CD4-positive, alpha-beta T cell treated with Interleukin-10 for 1 hour (primary cell): ENCODE measurements around the gene CES1.
"Not testable (repeated sequence)": the region's sequence is repeated elsewhere in the genome, so short reads cannot be mapped to it uniquely, and the experiment has no call there.

Experiments
- DNase-seq: peaks from one replicate; pipeline ENCODE4 v3.0.0-alpha.2; 2020

The CES1 gene

DNA sequence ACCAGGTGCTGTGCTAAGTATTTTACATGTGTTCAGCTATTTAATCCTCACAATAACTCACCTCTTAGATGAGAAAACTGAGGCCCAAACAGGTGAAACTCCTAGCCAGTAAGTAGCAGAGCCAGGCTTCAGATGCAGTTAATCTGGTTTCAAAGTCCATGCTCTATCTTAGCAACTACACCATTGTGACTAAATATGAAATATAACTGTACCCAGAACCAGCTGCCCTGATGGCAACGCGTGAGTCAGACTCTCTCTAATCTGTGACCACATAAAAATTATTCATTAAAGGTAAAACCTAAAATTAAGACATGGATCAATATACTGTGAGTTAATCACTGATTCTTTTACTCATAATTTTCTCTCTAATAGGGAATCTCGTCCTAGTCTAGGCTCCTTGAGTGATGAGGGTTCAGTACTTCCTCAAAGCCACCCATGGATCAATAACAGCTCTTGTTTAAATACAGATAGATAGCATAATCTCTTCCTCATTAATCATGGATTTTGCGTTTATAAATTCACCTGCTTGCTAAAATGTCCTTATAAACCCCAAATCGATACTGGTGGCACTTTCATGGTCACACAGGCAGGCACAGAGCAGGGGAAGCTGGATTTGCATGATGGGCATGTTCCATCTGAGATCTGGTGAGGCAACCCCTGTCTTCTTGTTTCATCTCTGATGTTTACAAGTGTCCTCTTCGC, 50.7 kb downstream of the CES1 start:
- DNase-seq: not testable (repeated sequence)

DNA sequence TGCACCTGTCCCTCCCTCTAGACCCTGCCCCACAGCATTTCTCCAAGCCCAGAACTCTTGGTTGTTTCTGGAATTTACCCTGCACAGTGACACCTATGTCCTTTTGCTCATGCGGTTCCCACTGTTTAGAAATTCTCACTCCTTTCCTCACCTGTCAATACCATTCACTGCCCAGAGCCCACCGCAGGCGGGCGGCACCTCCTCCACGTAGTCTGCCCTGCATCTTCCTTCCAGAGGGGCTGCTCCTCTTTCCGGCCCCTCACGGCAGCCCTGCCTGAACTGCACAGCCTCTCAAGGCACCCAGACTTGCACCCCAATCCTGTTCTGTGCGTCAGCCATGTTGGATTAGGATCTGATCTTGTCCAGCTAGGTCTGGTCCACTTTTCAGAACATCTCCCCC, 51.4 kb downstream of the CES1 start:
- not testable (repeated sequence) for DNase-seq

GRCh38 chr16:55780095-55780407, 52.8 kb downstream of the CES1 start:
- not testable (repeated sequence) for DNase-seq

GRCh38 chr16:55779402-55780094, 53.3 kb downstream of the CES1 start:
- DNase-seq: no peak

DNA sequence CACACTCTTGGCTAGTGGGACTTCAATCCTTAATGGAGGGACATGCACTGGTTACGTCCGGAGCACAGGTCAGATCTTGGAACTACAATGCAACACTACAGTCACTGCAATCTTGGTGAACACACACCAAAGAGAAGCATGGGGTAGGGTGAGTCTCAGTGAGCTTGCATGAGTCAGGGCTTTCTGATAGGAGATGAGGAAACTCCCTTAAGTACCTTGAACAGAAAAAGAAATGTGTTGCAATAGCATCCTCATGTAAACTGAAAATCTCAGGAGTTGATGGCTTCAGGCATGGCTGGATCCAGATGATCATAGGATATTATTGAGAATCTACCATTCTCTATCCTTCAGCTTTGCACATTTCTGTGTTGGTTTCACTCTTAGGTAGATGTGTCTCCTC, 54.1 kb downstream of the CES1 start:
- no peak for DNase-seq

DNA sequence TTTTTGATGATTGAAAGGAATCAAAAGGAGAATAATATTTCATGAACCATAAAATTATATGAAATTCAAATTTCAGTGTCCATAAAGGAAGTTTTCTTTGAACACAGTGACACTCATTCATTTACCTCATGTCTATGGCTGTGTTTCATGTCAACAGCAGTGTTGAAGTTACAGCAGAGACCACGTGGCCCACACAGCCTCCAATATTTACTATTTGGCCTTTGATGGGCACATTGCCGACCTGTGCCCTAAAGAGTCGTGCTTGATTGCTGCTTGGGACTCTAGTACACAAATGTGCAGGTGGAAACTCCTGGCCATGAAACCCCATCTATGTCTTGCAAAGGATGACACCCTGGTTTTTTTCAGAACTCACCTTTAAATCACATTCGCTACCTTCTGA, 57.0 kb downstream of the CES1 start:
- DNase-seq: no peak

DNA sequence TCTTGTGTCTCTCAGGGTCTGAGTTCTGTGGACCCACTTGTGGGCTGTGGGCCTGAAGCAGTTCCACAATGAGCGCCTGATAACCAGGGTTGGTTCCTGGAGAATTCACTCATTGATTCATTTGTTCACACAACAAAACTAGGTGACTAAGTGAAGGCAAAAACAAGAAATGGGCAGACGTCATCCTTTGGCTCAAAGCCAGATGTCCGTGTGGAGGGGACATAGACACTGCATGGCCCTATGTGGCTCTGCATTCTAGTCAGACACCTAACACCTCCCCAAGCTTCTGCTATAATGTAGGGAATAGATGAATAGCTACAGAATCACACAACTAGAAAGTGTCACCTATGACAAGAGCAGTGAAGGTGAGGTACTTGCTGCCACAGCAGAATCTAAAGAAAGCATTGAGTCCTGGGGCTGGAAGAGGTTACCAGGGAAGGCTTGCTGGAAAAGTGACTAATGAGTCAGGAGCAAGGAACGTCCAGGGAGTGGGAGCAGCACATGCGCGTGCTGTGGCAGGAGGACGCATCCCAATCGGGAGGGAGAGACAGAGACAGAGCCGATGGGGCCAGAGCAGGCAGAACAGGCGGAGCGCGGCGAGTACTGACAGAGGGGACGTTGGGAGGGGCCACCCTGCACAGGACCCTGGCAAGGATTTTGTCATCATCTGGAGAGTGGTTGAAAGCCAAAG, 58.9 kb downstream of the CES1 start:
- DNase-seq: no peak

- DNase-seq: no peak
Measured at GRCh38 chr16:55765161-55765560, 67.7 kb downstream of the CES1 start.

DNA sequence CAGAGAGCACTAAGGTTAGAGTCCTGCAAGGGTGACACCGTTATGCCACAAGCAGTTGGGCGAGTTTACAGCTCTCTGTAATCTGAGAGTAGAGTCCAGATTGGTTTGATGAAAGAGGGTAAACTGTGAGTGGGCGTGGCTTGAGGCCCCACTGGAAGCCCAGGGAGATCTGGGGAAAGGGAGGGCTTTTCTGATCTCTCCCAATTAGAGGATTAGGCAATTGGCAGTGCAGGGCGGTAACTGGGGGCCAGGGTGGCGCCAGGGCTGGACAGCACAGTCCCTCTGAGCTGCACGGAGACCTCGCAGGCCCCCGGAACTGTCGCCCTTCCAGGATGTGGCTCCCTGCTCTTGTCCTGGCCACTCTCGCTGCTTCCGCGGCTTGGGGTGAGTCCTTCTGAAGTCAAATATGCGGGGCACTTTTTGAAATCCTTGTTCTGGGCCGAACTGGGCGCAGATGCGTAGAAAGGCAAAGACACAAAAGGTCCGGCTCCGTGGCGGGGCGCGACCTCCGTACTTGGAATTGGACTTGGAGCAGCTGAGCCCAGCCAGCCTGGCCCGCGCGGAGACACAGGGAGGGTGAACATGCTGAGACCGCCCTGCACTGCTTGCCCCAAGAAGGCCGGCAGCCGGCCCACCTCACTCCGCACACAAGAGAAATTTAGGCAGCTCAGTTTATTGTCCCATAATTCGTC, 72.4 kb downstream of the CES1 start:
- no peak for DNase-seq

GRCh38 chr16:55759965-55760309, 73.0 kb downstream of the CES1 start:
- DNase-seq: not testable (repeated sequence)

GRCh38 chr16:55757595-55758527, 75.0 kb downstream of the CES1 start:
- DNase-seq: not testable (repeated sequence)

- no peak for DNase-seq
Measured at GRCh38 chr16:55756963-55757362, 75.9 kb downstream of the CES1 start.

GRCh38 chr16:55754056-55754455, 78.8 kb downstream of the CES1 start:
- DNase-seq: no peak

DNA sequence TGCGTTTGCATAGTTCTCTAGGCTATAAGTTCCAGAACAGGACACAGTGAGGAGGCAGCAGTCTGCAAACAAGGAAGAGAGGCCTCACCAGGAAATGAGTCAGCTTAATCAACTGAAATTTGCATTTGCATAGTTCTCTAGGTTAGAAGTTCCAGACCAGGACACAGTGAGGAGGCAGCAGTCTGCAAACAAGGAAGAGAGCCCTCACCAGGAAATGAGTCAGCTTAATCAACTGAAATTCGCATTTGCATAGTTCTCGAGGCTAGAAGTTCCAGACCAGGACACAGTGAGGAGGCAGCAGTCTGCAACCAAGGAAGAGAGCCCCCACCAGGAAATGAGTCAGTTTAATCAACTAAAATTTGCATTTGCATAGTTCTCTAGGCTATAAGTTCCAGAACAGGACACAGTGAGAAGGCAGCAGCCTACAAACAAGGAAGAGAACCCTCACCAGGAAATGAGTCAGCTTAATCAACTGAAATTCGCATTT, 79.7 kb downstream of the CES1 start:
- DNase-seq: not testable (repeated sequence)
